HUES48 (cell line): ENCODE data around the gene DOCK8.

Source experiments
- H3K27ac ChIP-seq: one replicate; pipeline ENCODE4 v1.7.0; 2013; ENCODE audit warnings: low read depth, low read length, inconsistent platforms
- H3K27me3 ChIP-seq: 2 replicates; pipeline ENCODE4 v1.6.1; 2013; ENCODE audit warnings: mild to moderate bottlenecking, low read length; ENCODE audit not compliant: control insufficient read depth, insufficient read depth
- H3K36me3 ChIP-seq: 2 replicates; pipeline ENCODE4 v1.6.1; 2013; ENCODE audit warnings: low read length; ENCODE audit not compliant: control insufficient read depth, insufficient read depth
- H3K4me1 ChIP-seq: 2 replicates; pipeline ENCODE4 v1.6.1; 2013; ENCODE audit warnings: mild to moderate bottlenecking, low read length; ENCODE audit not compliant: control insufficient read depth, insufficient read depth
- H3K4me3 ChIP-seq: 2 replicates; pipeline ENCODE4 v1.5.1; 2013; ENCODE audit warnings: mild to moderate bottlenecking, low read depth, low read length
- H3K9ac ChIP-seq: 2 replicates; pipeline ENCODE4 v1.6.1; 2013; ENCODE audit warnings: mild to moderate bottlenecking, low read depth, low read length, moderate library complexity
- H3K9me3 ChIP-seq: 2 replicates; pipeline ENCODE4 v1.6.1; 2013; ENCODE audit warnings: low read length; ENCODE audit not compliant: control insufficient read depth, insufficient read depth

DOCK8 gene

GRCh38 chr9:292915-293314, 78.2 kb downstream of the DOCK8 start:
- Histone ChIP-seq H3K9ac (no peak overlapping the region), H3K27ac (no peak overlapping the region), H3K9me3 (no peaks in the 10 kb centered on the region), H3K4me1 (no peaks in the 10 kb centered on the region), H3K27me3 (no peaks in the 10 kb centered on the region), H3K4me3 (no peak overlapping the region), H3K36me3 (no peaks in the 10 kb centered on the region)

- Histone ChIP-seq H3K27ac (no peak overlapping the region), H3K4me3 (no peak overlapping the region), H3K27me3 (no peaks in the 10 kb centered on the region), H3K36me3 (no peaks in the 10 kb centered on the region), H3K9ac (no peak overlapping the region), H3K4me1 (no peaks in the 10 kb centered on the region), H3K9me3 (no peaks in the 10 kb centered on the region)
Measured at GRCh38 chr9:295576-295975, 80.9 kb downstream of the DOCK8 start.

GRCh38 chr9:296411-296810, 81.7 kb downstream of the DOCK8 start:
- H3K36me3 ChIP-seq: no peaks in the 10 kb centered on the region

GRCh38 chr9:297104-297972, 82.7 kb downstream of the DOCK8 start:
- Histone ChIP-seq H3K9ac (no peak overlapping the region), H3K4me1 (no peaks in the 10 kb centered on the region), H3K4me3 (no peak overlapping the region), H3K27me3 (no peaks in the 10 kb centered on the region), H3K27ac (no peak overlapping the region), H3K36me3 (no peaks in the 10 kb centered on the region), H3K9me3 (no peaks in the 10 kb centered on the region)

More at GRCh38 chr9:296411-296810, 81.7 kb downstream of the DOCK8 start:
- Histone ChIP-seq H3K27me3 (no peaks in the 10 kb centered on the region), H3K9me3 (no peaks in the 10 kb centered on the region), H3K27ac (no peak overlapping the region), H3K4me1 (no peaks in the 10 kb centered on the region), H3K4me3 (no peak overlapping the region), H3K9ac (no peak overlapping the region)

DNA sequence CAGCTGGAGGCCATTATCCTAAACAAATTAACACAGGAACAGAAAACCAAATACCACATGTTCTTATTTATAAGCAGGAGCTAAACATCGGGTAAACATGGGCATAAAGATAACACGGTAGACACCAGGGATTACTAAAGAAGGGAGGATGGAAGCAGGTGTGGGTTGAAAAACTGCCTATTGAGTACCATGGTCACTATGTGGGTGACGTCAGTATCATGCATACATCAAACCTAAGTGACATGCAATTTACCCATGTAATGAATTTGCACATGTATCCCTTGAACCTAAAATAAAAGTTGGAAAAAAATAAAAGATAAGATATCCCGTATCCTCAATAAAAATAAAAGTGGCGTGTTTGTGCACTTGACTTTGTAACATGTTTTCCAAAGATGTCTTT, 88.8 kb downstream of the DOCK8 start:
- Histone ChIP-seq H3K27ac (no peak overlapping the region), H3K4me3 (no peak overlapping the region), H3K4me1 (no peaks in the 10 kb centered on the region), H3K27me3 (no peaks in the 10 kb centered on the region), H3K36me3 (no peaks in the 10 kb centered on the region), H3K9me3 (no peaks in the 10 kb centered on the region), H3K9ac (no peak overlapping the region)

DNA sequence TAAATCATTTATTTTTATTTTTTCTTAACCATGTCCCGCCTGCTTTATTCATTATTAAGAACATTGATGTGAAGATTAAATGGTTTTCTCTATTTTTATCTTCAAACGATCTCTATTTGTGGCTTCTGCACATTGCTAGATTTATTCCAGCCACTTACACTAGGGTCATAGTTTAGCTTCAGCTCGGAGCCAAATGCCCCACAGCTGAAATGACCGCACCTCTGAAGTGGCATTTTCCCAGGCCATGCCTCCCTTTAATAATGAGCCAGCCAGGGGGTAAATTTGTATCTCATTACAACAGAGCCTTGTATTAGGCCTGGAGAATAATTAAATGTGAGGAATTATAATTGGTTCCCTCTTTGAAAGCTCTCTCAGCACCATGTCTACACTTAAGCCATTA, 89.4 kb downstream of the DOCK8 start:
- Histone ChIP-seq H3K9ac (no peak overlapping the region), H3K9me3 (no peaks in the 10 kb centered on the region), H3K36me3 (no peaks in the 10 kb centered on the region), H3K27ac (no peak overlapping the region), H3K4me3 (no peak overlapping the region), H3K27me3 (no peaks in the 10 kb centered on the region), H3K4me1 (no peaks in the 10 kb centered on the region)

DNA sequence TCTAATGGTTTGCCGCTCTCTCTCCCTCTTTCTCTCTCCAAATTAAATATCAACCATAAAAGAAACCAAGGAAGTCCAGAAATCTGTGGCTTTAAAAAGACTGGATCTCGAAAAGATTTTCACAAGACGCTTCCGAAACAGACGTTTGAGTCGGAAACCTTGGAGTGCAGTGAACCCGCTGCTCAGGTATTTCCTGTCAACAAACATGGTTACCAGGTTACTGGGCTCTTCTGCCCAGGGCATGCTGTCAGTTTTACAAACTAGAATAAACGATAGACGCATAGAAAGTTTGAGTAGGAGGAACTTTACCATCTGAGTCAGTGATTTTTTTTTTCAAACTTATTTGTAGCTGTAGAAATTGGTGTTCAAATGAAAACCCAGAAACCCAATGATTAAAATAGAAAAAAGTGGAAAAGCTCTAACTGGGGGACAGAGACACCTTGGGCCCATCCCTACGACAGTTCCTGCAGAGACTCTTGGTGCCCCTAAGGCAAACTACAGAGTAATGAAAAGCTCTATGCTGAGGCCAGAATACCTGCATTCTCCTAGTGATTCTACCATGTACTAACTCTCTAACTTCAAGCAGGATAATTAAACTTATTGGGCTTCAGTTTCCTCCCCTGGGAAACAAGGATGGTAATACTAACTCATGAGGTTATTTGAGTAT, 90.0 kb downstream of the DOCK8 start:
- no peak overlapping the region for H3K27ac ChIP-seq
- H3K36me3 ChIP-seq: no peaks in the 10 kb centered on the region
- no peak overlapping the region for H3K9ac ChIP-seq
- no peaks in the 10 kb centered on the region for H3K4me1 ChIP-seq
- H3K9me3 ChIP-seq: no peaks in the 10 kb centered on the region
- no peaks in the 10 kb centered on the region for H3K27me3 ChIP-seq
- H3K4me3 ChIP-seq: no peak overlapping the region

DNA sequence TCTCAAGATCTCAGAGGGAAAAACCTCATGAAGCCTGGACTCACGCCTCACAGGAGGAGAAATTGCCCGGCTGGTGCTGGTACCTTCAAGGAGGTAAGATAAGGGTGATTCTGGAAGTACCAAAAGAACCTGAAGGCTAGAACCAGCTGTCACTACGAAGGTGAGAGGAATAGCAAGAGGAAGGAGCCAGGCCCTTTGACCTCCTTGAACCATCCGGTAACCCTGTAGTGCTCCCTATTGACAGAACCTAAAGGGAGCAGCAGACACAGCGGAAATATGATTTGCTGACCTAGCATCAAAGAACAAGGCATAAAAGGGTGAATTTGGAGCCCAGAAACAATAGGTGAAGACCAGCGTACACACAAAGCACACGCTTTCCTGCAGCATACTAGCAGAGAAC, 92.2 kb downstream of the DOCK8 start:
- Histone ChIP-seq H3K9ac (no peak overlapping the region), H3K9me3 (no peaks in the 10 kb centered on the region), H3K27ac (no peak overlapping the region), H3K4me1 (no peaks in the 10 kb centered on the region), H3K4me3 (no peak overlapping the region), H3K36me3 (no peaks in the 10 kb centered on the region), H3K27me3 (no peaks in the 10 kb centered on the region)

- Histone ChIP-seq H3K4me3 (no peak overlapping the region), H3K27ac (no peak overlapping the region), H3K4me1 (peaks cover 6% of the 10 kb centered on the region; the same call in 1 of the 2 replicates), H3K36me3 (no peaks in the 10 kb centered on the region), H3K9me3 (no peaks in the 10 kb centered on the region), H3K27me3 (no peaks in the 10 kb centered on the region), H3K9ac (no peak overlapping the region)
Measured at GRCh38 chr9:311841-312240, 97.2 kb downstream of the DOCK8 start.

DNA sequence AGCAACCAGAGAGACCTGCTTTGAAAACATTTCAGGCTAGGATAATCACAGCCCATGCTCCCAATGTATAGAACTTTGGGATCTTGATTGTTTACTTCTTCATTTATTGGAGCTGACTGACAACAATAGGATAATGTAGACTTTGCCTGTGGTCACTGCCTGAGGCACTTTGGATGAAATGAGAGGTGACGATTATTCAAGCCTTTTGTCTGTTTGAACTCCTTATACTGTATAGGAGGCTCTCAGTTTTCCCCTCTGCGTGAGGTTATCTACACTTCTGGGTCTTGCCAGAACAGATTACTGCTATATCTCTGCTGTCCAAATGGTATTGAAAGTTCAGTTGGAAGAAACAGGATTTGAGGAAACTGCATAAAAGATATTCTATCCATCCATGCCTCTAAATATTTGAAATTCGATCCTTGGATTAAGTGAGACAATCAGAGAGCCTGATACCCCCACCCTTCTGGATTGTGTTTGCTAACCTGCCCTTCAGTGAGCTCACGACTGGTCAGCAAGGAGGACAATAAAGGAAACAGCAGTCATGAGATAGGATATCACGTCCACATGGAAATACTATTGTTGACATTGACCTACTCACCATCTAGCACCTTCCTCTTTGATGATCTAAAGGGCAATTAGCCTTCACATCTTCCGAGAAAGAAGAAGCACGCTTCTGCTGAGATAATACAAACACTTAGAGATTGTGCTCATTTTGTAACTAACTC, 98.1 kb downstream of the DOCK8 start:
- H3K9me3 ChIP-seq: no peaks in the 10 kb centered on the region
- H3K27ac ChIP-seq: no peak overlapping the region
- H3K9ac ChIP-seq: no peak overlapping the region
- no peaks in the 10 kb centered on the region for H3K36me3 ChIP-seq
- no peaks in the 10 kb centered on the region for H3K27me3 ChIP-seq
- no peak overlapping the region for H3K4me3 ChIP-seq
- peaks cover 6% of the 10 kb centered on the region; the same call in 1 of the 2 replicates for H3K4me1 ChIP-seq
